Duodenal mucosa (tissue), 2 donors: ENCODE measurements around the gene SYCN.

Experiments
- H3K27ac ChIP-seq: one replicate; pipeline ENCODE4 v1.7.0; 2013; ENCODE audit warnings: low read depth, low read length
- H3K27me3 ChIP-seq, 2 donors: one replicate each; pipeline ENCODE4 v1.7.0; 2013; ENCODE audit warnings: low read length in 2 of 2, control low read depth in 1 of 2; ENCODE audit not compliant: insufficient read depth in 2 of 2, control insufficient read depth in 1 of 2
- H3K36me3 ChIP-seq, 2 donors: one replicate each; pipeline ENCODE4 v1.7.0; 2013; ENCODE audit warnings: low read length in 2 of 2, control low read depth in 1 of 2; ENCODE audit not compliant: insufficient read depth in 2 of 2, control insufficient read depth in 1 of 2
- H3K4me1 ChIP-seq, 2 donors: one replicate each; pipeline ENCODE4 v1.7.0; 2013; ENCODE audit warnings: low read length in 2 of 2, control low read depth in 1 of 2; ENCODE audit not compliant: insufficient read depth in 2 of 2, control insufficient read depth in 1 of 2
- H3K4me3 ChIP-seq, 2 donors: one replicate each; pipeline ENCODE4 v1.7.0; 2013; ENCODE audit warnings: low read length in 2 of 2, low read depth in 1 of 2
- H3K9ac ChIP-seq, 2 donors: one replicate each; pipeline ENCODE4 v1.7.0; 2013; ENCODE audit warnings: low read length in 2 of 2, low read depth in 1 of 2
- H3K9me3 ChIP-seq, 2 donors: one replicate each; pipeline ENCODE4 v1.7.0; 2013; ENCODE audit warnings: low read length in 2 of 2, control low read depth in 1 of 2; ENCODE audit not compliant: control insufficient read depth in 1 of 2

The SYCN gene

DNA sequence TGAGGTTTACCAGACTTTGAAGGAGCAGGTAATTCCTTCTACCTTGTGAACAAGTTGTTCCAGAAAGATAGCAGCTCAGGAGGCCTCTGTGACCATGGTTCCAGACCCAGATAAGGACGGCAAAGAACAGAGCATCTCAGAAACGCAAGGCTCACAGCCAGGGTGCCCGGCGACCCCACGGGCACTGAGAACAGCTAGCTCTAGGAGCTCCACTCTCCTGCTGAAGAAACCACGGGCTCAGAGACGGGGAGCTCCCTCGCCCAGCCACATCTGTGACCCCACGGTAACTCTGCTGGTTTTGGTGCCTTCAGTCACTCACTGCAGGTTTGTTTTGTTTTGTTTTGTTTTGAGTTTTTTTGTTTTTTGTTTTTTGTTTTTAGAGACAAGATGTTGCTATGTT lies 23.3 kb downstream of the SYCN start:
- Histone ChIP-seq H3K4me1 (no peaks in the 10 kb centered on the region), H3K4me3 (no peak overlapping the region), H3K27me3 (no peaks in the 10 kb centered on the region), H3K9ac (no peak overlapping the region), H3K36me3 (peaks cover 16 to 41% of the 10 kb centered on the region in 2 donors), H3K27ac (no peak overlapping the region), H3K9me3 (no peaks in the 10 kb centered on the region)

GRCh38 chr19:39179754-39180153 lies 24.3 kb downstream of the SYCN start:
- no peak overlapping the region for H3K9ac ChIP-seq
- no peak overlapping the region for H3K27ac ChIP-seq
- no peaks in the 10 kb centered on the region for H3K4me1 ChIP-seq
- H3K27me3 ChIP-seq, result no peaks in the 10 kb centered on the region
- H3K9me3 ChIP-seq, result no peaks in the 10 kb centered on the region
- H3K4me3 ChIP-seq, result no peak overlapping the region
- peaks cover 20 to 50% of the 10 kb centered on the region in 2 donors for H3K36me3 ChIP-seq

GRCh38 chr19:39178296-39179006 lies 25.6 kb downstream of the SYCN start:
- peaks cover 24 to 58% of the 10 kb centered on the region in 2 donors for H3K36me3 ChIP-seq

GRCh38 chr19:39177736-39178135 lies 26.3 kb downstream of the SYCN start:
- H3K36me3 ChIP-seq, result peaks cover 24 to 60% of the 10 kb centered on the region in 2 donors
- no peaks in the 10 kb centered on the region for H3K4me1 ChIP-seq
- no peaks in the 10 kb centered on the region for H3K27me3 ChIP-seq

More at GRCh38 chr19:39178296-39179006, 25.6 kb downstream of the SYCN start:
- Histone ChIP-seq H3K27me3 (no peaks in the 10 kb centered on the region), H3K4me1 (no peaks in the 10 kb centered on the region), H3K9ac (no peak overlapping the region), H3K9me3 (no peaks in the 10 kb centered on the region), H3K27ac (no peak overlapping the region), H3K4me3 (no peak overlapping the region)

DNA sequence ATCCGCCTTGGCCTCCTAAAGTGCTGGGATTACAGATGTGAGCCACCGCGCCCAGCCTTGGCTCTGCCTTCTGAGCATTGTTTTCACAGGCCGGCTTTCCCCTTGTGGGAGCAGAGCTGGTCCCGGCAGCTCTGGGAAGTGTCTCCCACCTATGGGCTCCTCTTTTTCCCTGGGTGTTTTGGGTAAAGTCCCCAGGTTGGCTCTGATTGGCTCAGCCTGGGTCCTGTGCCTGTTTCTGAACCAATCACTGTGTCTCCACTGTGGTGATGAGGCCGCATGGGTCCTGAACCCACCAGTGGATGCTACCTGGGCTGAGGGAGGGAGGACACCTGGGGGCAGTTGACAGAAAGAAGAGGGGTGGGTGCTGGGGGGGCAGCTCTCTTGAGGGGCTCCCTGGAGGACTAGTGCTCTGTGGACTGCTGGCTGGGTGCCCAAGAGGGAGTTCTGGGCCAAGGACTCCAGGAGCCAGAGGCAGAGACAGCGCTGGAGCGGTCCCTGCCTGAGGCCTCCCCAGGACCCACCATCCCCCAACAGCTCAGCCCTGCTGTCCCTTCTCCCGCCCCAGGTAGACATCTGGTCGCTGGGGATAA lies 26.9 kb downstream of the SYCN start:
- Histone ChIP-seq H3K4me1 (no peaks in the 10 kb centered on the region), H3K36me3 (peaks cover 24 to 65% of the 10 kb centered on the region in 2 donors), H3K27me3 (no peaks in the 10 kb centered on the region), H3K4me3 (no peak overlapping the region), H3K9ac (no peak overlapping the region), H3K9me3 (no peaks in the 10 kb centered on the region), H3K27ac (no peak overlapping the region)

More at GRCh38 chr19:39177736-39178135, 26.3 kb downstream of the SYCN start:
- H3K9me3 ChIP-seq, result no peaks in the 10 kb centered on the region
- no peak overlapping the region for H3K4me3 ChIP-seq
- no peak overlapping the region for H3K27ac ChIP-seq
- no peak overlapping the region for H3K9ac ChIP-seq

DNA sequence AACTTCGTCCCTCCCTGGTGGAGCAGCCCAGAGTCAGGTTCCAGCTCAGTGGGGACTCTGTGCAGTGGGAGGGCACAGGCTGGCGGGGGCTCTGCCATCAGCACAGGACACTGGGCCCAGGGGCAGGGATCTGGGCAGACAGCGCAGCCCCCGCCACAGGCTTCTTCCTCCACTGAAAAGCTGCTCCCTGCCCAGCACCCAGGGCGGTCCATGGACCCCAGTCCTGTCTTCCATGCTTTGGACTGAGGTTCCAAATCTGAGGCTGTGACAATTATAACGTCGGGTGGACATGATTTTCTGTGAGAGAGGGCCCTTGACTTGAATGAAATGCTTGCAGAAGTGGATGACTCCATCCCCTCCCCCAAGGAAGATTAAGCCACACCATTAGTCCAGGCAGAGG lies 28.5 kb downstream of the SYCN start:
- Histone ChIP-seq H3K4me3 (no peak overlapping the region), H3K27ac (no peak overlapping the region), H3K9ac (no peak overlapping the region), H3K27me3 (no peaks in the 10 kb centered on the region), H3K36me3 (peaks cover 26 to 75% of the 10 kb centered on the region in 2 donors), H3K9me3 (no peaks in the 10 kb centered on the region), H3K4me1 (no peaks in the 10 kb centered on the region)

DNA sequence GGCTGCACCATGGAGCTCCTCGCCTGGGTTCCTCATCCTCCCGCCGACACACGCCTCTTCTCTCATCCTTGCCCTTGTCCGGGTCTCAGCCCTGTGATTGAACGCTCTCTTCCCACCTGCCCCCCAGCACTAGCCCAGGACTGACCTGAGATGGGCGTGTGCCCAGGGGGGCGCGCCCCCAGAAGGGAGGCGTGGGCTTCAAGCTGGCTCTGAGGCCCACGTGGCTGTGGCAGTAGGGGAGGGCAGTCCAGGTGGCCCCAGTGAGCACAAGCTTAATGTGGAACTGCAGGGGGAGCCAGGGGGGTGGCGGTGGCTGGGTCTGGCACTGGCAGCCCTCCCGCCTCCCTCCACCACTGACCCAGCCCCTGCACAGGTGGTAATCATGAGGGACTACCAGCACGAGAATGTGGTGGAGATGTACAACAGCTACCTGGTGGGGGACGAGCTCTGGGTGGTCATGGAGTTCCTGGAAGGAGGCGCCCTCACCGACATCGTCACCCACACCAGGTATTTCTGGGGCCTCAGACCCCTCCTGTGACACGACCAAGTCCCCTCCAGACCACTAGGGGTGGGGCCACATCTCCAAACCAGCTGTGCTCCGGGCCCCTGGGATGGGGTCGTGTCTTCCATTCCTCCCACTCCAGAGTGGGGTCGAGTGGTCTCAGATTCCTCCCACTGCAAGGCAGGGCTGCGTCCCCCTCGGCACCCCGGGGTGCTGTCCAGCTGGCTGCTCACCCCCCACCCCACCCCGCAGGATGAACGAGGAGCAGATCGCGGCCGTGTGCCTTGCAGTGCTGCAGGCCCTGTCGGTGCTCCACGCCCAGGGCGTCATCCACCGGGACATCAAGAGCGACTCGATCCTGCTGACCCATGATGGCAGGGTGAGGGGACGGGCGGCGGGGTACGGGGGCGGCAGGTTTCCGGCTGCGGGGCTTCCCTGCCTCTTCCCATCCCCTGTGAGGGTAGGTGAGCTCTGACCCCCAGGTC lies 29.2 kb downstream of the SYCN start:
- peaks cover 28 to 77% of the 10 kb centered on the region in 2 donors for H3K36me3 ChIP-seq
- no peak overlapping the region for H3K9ac ChIP-seq
- no peak overlapping the region for H3K27ac ChIP-seq
- H3K27me3 ChIP-seq, result no peaks in the 10 kb centered on the region
- no peaks in the 10 kb centered on the region for H3K4me1 ChIP-seq
- H3K9me3 ChIP-seq, result no peaks in the 10 kb centered on the region
- no peak overlapping the region for H3K4me3 ChIP-seq

DNA sequence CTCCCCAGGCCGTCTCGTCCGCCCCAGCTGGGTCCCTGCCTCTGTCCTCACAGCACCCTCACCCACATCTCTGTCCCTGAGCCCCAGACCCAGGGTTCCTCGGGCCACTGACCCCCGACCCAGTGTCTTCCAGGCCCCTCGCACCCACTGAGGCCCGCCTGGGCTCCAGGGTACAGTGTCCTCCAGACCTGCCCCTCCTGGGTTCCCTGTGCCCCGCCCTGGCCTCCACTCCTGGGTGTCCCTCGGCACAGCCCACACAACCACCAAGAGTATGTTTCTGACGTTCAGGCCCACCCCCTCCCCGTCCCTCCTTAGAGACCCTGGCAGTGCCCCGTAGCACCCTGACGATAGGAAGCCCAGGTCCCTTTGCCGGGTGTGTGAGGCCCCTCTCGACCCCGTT lies 29.9 kb downstream of the SYCN start:
- Histone ChIP-seq H3K9ac (no peak overlapping the region), H3K4me3 (no peak overlapping the region), H3K9me3 (no peaks in the 10 kb centered on the region), H3K27ac (no peak overlapping the region), H3K36me3 (peaks cover 28 to 73% of the 10 kb centered on the region in 2 donors), H3K4me1 (no peaks in the 10 kb centered on the region), H3K27me3 (no peaks in the 10 kb centered on the region)

- peaks cover 28 to 68% of the 10 kb centered on the region in 2 donors for H3K36me3 ChIP-seq
- H3K4me1 ChIP-seq, result no peaks in the 10 kb centered on the region
- no peaks in the 10 kb centered on the region for H3K27me3 ChIP-seq
- no peaks in the 10 kb centered on the region for H3K9me3 ChIP-seq
- H3K4me3 ChIP-seq, result no peak overlapping the region
- no peak overlapping the region for H3K27ac ChIP-seq
- no peak overlapping the region for H3K9ac ChIP-seq
Measured at GRCh38 chr19:39173502-39173991, 30.5 kb downstream of the SYCN start.
